ENCODE measurements around the gene FRMD1.

FRMD1 gene

DNA sequence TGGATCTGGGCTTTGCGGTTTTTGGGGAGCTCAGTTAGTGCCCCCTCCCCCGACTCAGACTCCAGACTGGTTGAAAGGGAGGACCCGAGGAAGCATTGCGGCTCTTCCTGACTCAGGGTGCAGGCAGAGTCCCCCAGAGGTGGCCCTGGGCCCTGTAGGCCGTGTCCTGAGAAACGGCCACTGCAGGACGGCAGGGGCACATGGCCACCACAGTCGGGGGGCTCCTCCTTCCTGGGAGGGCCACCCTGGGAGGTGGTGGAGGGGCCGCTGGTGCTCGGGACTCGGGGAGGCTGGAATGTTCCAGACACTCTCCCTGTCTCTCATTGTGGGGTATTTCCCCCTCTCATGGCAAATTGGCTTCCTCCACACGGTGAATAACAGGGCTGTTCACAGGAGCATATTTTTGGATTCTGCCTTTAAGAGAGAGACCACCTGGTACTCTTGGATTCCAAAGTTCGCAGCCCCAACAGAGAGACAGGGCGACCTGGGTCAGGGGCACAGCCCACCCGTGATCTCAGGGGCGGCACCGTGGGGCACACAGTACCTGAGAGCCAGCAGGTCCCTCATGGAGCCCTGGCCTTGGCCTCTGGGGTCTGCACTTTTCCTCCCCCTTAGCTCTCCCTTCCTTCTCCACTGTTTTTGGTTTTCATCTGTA, 35.7 kb downstream of the FRMD1 start:
- no peak for DNase-seq (ENCODE audit: low spot score)

DNA sequence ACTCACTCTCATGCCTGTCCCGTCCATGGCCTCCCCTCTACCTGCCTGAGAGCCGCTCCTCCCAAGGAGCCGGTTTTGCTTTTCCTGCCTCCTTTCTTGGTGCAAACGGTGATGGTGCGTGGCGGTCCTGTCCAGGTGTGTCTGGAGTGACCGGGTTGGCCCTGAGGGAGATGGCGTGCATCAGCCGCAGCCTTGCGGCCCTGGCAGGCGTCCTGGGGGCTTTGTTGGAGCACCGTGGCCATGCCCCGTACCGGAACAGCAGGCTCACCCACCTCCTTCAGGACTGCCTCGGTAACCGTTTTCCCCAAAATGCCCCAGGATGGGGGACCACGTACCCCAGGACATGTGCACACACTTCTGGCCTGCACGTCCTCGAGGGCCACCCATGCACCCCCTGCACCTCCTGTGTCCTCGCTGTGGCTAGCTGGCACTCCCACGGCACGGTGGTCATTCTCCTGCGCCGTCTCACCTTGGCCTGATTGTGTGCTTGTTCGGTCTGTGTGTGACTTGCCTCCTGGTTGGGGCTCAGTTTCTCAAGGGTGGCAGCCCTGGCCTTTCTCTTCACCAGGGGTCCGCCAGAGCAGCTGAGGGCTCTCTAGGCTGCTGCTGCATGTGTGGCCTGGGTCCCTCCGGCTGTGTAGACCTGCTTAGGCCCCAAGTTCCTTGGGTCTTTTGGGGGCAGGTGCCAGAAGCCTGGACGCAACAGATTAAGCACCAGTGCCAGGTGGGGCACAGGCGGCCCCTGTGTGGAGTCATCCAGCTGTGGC, 36.4 kb downstream of the FRMD1 start:
- DNase-seq (ENCODE audit: low spot score): no peak

GRCh38 chr6:168041928-168042327, 37.1 kb downstream of the FRMD1 start:
- DNase-seq (ENCODE audit: low spot score): no peak

GRCh38 chr6:168040856-168041496, 38.0 kb downstream of the FRMD1 start:
- DNase-seq (ENCODE audit: low spot score): no peak

DNA sequence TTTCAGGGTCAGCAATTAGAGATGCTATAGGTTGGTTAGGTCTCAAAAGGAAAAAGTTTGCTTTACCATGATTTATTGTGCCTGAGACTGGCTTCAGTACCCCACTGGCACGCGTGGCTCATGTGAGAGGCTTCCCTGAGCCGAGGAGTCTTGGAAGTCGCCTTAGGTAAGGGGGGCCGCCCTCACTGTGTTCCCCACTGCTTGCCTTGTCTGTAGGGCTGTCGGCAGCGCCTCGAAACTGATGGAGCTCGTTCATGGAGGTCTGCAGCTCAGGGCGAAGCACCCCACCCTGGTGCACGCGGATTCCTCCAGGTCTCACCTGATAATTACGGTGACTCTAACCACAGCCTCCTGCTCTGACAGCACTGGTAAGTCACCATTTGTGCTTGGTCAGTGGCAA, 39.2 kb downstream of the FRMD1 start:
- no peak for DNase-seq (ENCODE audit: low spot score)

DNA sequence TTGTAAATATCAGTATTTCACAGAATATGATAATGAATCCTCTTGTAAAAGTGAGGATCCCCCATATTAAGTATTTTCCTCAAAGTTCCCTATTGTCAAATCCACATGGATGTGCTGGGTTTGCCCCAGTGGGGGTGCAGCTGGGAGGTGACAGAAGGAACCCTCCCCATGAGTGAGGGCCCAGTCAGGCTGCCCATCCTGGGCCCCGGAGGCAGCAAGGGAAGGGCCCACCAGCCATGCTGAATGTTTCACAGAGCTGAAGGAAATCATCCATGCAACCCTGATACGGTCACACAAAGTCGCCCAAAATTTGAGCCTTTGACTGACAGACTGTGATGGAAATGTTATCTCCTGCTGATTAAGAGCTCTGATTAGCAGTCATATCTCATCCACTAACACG, 39.7 kb downstream of the FRMD1 start:
- no peak for DNase-seq (ENCODE audit: low spot score)

- no peak for DNase-seq (ENCODE audit: low spot score)
Observed at GRCh38 chr6:168038576-168039140, 40.4 kb downstream of the FRMD1 start.

DNA sequence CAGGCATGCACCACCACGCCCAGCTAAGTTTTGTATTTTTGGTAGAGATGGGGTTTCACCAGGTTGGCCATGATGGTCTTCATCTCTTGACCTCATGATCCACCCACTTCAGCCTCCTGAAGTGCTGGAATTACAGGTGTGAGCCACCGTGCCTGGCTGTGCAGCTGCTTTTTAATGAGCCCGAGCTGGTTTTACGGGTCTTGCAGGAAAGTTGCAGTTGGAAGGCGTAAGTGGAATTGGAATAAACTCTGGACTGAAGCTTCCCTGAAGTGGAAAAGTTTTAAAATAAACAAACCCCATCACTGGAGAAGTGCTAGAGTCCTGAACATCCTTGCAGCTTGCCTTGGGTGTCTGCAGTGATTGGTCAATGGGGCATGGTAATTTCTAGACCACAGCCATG, 41.2 kb downstream of the FRMD1 start:
- DNase-seq (ENCODE audit: low spot score): no peak

- DNase-seq (ENCODE audit: low spot score): no peak
Observed at GRCh38 chr6:168037242-168037641, 41.8 kb downstream of the FRMD1 start.

- DNase-seq (ENCODE audit: low spot score): peak; percentile 49
Observed at GRCh38 chr6:168035661-168036545, 43.1 kb downstream of the FRMD1 start.

- DNase-seq (ENCODE audit: low spot score): peak; percentile 60
Observed at GRCh38 chr6:168035098-168035660, 43.8 kb downstream of the FRMD1 start.

- no peak for DNase-seq (ENCODE audit: low spot score)
Observed at GRCh38 chr6:168034537-168034936, 44.5 kb downstream of the FRMD1 start.

DNA sequence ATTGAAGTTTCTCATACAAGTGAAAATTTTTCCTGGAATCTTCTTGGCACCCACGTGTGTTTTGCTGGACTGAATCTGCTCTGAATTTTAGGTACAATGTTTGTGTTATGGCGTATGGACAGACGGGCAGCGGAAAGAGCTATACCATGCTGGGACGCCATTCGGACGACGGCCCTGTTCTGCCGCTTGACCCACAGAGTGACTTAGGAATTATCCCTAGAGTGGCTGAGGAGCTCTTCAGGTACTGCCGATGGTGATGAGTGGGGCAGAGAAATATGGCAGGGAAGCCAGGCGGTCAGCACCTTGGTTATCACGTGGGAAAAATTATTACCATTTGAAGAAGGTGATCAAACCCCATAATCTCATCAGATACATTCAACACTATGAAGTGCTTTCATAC, 45.2 kb downstream of the FRMD1 start:
- no peak for DNase-seq (ENCODE audit: low spot score)

DNA sequence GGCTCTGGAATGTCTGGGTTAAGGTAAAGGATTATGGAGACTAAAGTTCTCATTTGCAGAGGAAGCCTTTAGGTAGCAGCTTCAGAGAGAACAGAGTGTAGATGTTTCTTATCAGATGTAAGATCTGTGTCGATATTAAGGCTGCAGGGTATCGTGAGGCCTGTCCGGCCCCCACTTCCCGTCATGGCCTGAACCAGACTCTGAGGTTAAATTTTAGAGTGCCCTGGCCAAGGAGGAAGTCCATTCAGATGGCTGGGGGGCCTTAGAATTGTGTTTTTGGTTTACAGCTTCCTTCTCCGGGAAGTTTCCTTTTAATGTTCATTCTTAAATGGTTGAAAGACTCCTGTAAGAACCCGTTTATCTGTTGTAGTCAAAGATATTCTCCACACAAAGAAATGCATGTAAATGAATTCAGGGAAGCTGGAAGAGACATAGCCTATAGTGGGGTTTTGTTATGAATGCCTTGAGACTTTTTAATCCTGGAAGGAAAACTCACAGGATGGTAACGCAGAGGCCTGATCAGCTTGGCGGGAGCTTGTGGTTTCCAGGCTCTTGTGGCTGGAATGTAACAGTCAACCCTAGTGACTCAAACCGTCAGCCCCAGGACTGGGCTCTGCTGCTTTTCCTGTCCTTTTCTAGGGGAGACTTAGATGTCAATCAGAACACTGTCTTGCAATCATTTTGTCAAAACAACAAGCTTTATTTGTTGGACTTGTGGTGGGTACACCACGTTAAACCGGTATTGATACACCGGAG, 46.8 kb downstream of the FRMD1 start:
- DNase-seq (ENCODE audit: low spot score): no peak

DNA sequence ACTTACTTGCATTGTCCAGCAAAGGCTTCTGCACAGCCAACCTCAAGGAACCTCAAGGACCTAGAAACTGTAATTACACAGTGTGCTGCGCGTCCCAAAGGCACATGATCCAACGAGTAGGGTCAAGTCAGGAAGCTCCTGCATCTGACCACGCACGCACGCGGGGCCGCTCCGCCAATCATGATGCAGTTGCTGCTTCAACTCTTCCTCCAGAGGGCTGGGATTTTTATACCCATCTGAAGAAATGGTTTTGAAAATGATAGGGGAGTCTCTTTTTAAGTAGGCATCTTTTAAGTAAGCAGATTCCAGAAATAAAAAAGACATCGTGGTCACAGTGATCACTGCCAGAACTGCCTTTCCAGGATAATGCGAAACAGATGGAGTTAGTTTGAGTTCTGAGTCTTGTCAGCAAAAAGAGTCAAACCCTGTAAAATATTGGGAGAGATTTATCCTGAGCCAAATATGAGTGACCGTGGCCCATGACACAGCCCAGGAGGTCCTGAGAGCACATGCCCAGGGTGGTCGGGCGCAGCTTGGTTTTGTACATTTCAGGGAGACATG, 47.5 kb downstream of the FRMD1 start:
- peak; percentile 20 for DNase-seq (ENCODE audit: low spot score)

- no peak for DNase-seq (ENCODE audit: low spot score)
Observed at GRCh38 chr6:168030908-168031307, 48.1 kb downstream of the FRMD1 start.

- no peak for DNase-seq (ENCODE audit: low spot score)
Observed at GRCh38 chr6:168030218-168030746, 48.7 kb downstream of the FRMD1 start.

DNA sequence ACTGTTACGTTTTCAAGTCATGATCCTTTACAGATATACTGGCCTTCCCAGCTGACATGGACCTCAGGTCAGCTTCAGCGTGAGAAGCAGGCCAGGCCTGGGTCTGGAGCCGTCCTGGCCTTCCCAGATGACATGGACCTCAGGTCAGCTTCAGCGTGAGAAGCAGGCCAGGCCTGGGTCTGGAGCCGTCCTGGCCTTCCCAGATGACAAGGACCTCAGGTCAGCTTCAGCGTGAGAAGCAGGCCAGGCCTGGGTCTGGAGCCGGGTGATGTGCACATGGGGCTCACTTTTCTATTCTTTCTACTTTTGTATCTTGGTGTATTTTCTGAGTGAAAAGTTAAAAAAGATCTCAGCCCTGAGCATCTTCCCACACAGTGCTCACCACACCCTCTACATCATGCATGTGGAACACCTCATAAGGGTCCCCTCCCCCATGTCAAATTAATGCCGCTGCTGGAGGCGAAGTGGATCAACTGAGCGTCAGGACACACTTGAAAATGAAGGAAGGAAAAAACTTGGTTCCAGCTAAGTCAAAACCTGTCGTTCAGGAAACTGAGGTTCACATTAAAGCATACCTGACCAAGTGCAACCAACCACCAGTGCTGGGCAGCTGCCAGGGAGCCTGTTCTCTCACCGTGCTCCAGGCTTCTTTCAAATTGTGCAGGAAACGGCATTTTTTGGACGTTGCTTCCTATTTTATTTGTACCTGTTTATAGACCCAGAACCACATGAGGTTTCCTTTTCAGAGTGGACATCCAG, 49.4 kb downstream of the FRMD1 start:
- no peak for DNase-seq (ENCODE audit: low spot score)

- no peak for DNase-seq (ENCODE audit: low spot score)
Observed at GRCh38 chr6:168028181-168028580, 50.8 kb downstream of the FRMD1 start.
